NT2/D1 (cell line): ENCODE measurements around the gene DNAJC6.
A peak's percentile ranks its signal among the peaks of the same experiment; 100 is the strongest.

ENCODE experiments used
- DNase-seq: peaks from one replicate; pipeline ENCODE4 v3.0.0-alpha.2; 2011; ENCODE audit warnings: low read depth, low spot score
- H3K27me3 ChIP-seq: 2 replicates; pipeline ENCODE4 v1.6.0; 2011; ENCODE audit warnings: mild to moderate bottlenecking; ENCODE audit not compliant: insufficient read length, insufficient read depth
- H3K36me3 ChIP-seq: 2 replicates; pipeline ENCODE4 v1.6.1; 2011; ENCODE audit warnings: mild to moderate bottlenecking, low read length, mixed read lengths; ENCODE audit not compliant: insufficient read depth, insufficient read length
- H3K4me1 ChIP-seq: 2 replicates; pipeline ENCODE4 v1.5.1; 2011; ENCODE audit not compliant: insufficient read depth, insufficient read length
- H3K4me3 ChIP-seq: 2 replicates; pipeline ENCODE4 v1.5.1; 2011; ENCODE audit warnings: low read depth; ENCODE audit not compliant: insufficient read length
- H3K9ac ChIP-seq: 2 replicates; pipeline ENCODE4 v1.6.0; 2011; ENCODE audit warnings: low read depth; ENCODE audit not compliant: insufficient read length
- H3K9me3 ChIP-seq: 2 replicates; pipeline ENCODE4 v1.5.1; 2011; ENCODE audit warnings: mild to moderate bottlenecking, low read length; ENCODE audit not compliant: insufficient read depth
- SUZ12 ChIP-seq: IDR thresholded peaks from 2 replicates; pipeline ENCODE4 v1.6.1; 2011; ENCODE audit not compliant: insufficient read length, insufficient read depth; ENCODE audit errors: extremely low read depth
- YY1 ChIP-seq: IDR thresholded peaks from 2 replicates; pipeline ENCODE4 v1.6.1; 2011; ENCODE audit not compliant: insufficient read length, insufficient read depth
- ZNF274 ChIP-seq: IDR thresholded peaks from 2 replicates; pipeline ENCODE4 v1.6.1; 2011; ENCODE audit warnings: mild to moderate bottlenecking, low read depth, low read length

DNAJC6 gene

GRCh38 chr1:65418522-65419185 is 109.3 kb downstream of the DNAJC6 start:
- no peak overlapping the region for H3K4me3 ChIP-seq
- H3K9ac ChIP-seq: no peak overlapping the region
- no peak for DNase-seq
- no peaks in the 10 kb centered on the region for H3K27me3 ChIP-seq
- peaks cover 15% of the 10 kb centered on the region for H3K4me1 ChIP-seq
- TF ChIP-seq ZNF274: no peak
- TF ChIP-seq YY1: no peak
- no peak for TF ChIP-seq SUZ12
- H3K9me3 ChIP-seq: no peaks in the 10 kb centered on the region
- H3K36me3 ChIP-seq: peaks cover 15% of the 10 kb centered on the region

DNA sequence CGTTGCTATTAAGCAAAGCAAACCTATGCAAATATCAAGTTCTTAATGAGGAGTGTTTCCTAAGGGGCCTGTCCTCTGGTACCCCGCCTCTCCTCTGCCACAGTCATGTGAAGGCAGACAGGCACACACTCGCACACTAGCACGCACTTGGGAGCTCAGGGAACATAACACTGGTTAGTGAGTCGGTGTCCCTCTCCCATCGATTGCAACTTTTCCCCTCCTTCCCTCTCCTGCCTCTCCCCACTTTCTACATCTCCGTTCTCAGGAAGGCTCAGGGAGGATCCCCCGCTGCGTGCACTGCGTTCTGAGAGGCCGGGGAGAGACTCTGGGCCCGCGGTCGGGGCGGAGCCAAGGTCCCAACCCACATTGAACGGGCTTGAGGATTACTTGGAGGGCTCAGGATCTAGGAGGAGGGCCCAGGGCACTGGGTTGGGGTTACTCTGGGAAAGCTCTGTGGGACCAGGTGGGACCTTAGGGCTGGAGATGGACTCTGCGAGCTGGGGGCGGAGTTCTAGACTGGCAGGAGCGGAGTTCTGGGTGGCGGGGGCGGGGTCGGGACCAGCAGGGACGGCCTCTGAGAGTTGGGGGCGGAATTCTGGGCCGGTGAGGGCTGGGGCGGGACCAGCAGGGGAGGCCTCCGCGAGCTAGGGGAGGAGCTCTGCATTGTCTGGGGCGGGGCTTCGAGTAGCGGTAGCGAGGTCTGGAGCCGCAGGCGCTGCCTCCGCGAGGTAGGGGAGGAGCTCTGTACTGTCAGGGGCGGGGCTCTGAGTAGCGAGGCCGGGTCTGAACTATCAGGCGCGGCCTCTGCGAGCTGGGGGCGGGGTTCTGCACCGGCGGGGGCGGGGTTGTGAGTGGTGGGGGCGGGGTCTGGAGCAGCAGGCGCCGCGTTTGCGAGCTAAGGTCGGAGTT is 110.6 kb downstream of the DNAJC6 start:
- Histone ChIP-seq H3K9me3 (no peaks in the 10 kb centered on the region), H3K4me1 (peaks cover 22% of the 10 kb centered on the region)
- DNase-seq: peak; percentile 98

GRCh38 chr1:65420590-65421350 is 111.4 kb downstream of the DNAJC6 start, which contains the start of the genes LEPR and LEPROT:
LEPR (plus strand) TSS chr1:65420668; CDS start chr1:65565566, 144,898 bp downstream.
LEPROT (plus strand) TSS chr1:65420668; CDS start chr1:65420725, 57 bp downstream.
- no peaks in the 10 kb centered on the region for H3K27me3 ChIP-seq
- peaks cover 27% of the 10 kb centered on the region for H3K4me1 ChIP-seq
- TF ChIP-seq YY1 (peak; percentile 54), ZNF274 (no peak)
- peak; percentile 47 for DNase-seq
- peak within 1 kb of the TSS; percentile 97 for H3K4me3 ChIP-seq
- peak within 1 kb of the TSS; percentile 98 for H3K9ac ChIP-seq
- peaks cover 34% of the 10 kb centered on the region for H3K36me3 ChIP-seq
- H3K9me3 ChIP-seq: no peaks in the 10 kb centered on the region

More for the DNA sequence above, 110.6 kb downstream of the DNAJC6 start:
- TF ChIP-seq SUZ12 (no peak), YY1 (no peak), ZNF274 (no peak)
- Histone ChIP-seq H3K9ac (peak overlapping the region; percentile 84), H3K27me3 (no peaks in the 10 kb centered on the region), H3K4me3 (peak overlapping the region; percentile 63), H3K36me3 (peaks cover 26% of the 10 kb centered on the region)

DNA sequence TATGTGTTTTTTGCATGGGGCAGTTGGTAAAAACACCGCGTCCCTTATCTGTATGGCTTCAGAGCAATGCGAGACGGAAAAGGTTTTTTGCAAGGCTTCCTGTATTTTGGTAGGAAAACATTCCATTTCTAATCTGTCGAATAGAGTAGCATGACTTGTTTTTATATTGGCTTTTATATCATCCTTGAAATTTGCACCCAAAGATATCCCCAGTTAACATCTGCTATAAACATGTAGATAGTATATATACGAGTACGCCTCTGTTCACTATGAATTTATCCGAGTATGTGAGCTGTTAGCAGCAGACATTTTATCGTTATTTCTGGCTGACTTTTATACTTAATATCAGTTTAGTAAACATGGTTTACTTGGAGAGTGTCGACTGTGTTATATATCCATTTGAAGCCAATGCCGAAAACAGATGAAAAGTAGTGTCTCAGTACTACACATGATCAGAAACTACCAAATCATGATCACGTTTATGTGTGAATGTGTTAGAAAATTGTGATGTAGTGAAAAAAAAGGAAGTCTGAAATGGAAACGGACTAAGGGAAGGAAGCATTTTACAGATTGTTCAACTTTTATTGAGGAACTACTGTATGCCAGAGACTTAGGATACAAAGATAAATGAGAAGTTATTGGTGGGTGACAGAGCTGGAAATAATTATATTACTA is 112.1 kb downstream of the DNAJC6 start:
- H3K9ac ChIP-seq: peak overlapping the region; percentile 98
- peaks cover 40% of the 10 kb centered on the region for H3K36me3 ChIP-seq
- DNase-seq: no peak
- no peak for TF ChIP-seq SUZ12
- TF ChIP-seq ZNF274: no peak
- no peak for TF ChIP-seq YY1
- peak overlapping the region; percentile 97 for H3K4me3 ChIP-seq
- no peaks in the 10 kb centered on the region for H3K9me3 ChIP-seq
- H3K27me3 ChIP-seq: no peaks in the 10 kb centered on the region
- peaks cover 27% of the 10 kb centered on the region for H3K4me1 ChIP-seq

GRCh38 chr1:65422241-65423203 is 113.2 kb downstream of the DNAJC6 start:
- Histone ChIP-seq H3K9me3 (no peaks in the 10 kb centered on the region), H3K36me3 (peaks cover 51% of the 10 kb centered on the region), H3K9ac (peak overlapping the region; percentile 98), H3K4me3 (peak overlapping the region; percentile 97), H3K4me1 (peaks cover 22% of the 10 kb centered on the region), H3K27me3 (no peaks in the 10 kb centered on the region)
- DNase-seq: no peak
- TF ChIP-seq YY1 (no peak), SUZ12 (no peak), ZNF274 (no peak)
